ENCODE results near the gene LPCAT1.
"Not testable (repeated sequence)": the region's sequence is repeated elsewhere in the genome, so short reads cannot be mapped to it uniquely, and the experiment has no call there.

The LPCAT1 gene

DNA sequence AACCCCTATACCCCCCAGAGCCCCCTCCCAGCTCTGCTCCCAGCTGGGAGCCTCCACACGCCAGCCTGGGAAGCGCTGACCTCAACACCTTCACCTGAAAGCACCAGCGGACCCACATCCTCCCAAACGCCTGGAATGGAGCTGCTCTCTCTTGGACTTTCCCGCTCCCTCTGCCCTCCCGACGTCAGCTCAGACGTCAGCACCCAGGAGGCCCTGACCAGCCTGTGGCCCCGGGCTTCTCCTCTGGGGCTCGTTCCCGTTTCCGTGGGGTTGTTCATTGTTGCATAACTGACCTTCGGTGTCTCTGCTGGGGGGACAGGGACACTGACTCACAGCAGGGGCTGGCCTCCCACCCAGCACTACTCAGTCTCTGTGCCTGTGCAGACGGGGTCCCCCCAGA is 43.5 kb downstream of the LPCAT1 start:
- peak; percentile 61 for DNase-seq (ENCODE audit: low spot score)

DNA sequence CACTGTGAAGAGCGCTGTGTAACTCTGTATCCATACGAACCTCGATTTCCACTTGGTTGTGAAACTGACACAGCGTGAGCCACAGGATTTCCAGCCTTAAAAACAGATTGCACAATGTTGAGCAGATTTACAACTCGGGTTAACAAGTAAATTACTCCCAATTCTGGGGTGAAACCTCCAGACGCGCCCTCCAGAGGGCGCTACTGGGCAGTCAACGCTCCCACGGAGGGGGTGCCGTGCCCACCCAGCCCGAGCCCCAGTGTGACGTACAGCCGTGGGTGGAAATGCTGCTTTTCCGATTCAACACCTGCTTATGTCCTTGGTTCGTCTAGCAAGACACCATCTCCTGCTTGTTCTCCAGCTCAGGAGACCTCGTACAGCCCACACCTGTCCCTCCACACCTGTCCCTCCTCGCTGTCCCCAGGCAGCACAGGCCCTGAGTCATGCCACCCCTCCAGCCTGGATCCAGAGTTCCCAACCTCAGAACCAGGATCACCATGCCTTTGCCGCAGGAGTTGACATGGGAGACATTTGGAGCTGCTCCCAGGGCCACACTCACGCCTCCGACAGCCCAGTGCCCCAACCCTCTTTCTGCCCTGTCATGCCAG is 44.1 kb downstream of the LPCAT1 start:
- DNase-seq (ENCODE audit: low spot score): peak; percentile 33

DNA sequence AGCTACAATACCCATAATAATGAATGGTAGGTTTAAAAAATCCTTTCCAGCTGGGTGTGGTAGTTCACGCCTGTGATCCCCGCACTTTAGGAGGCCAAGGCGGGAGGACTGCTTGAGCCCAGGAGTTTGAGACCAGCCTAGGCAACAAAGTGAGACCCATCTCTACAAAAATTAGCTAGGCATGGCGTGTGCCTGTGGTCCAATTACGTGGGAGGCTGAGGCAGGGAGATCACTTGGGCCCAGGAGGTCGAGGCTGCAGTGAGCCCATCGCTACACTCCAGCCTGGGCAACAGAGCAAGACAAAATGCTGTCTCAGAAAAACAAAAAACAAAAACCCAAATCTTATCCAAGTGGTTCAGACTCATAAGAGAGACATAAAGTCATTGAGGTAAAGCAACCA is 44.7 kb downstream of the LPCAT1 start:
- no peak for DNase-seq (ENCODE audit: low spot score)

GRCh38 chr5:1478271-1479035 is 45.3 kb downstream of the LPCAT1 start:
- no peak for DNase-seq (ENCODE audit: low spot score)

- peak; percentile 83 for DNase-seq (ENCODE audit: low spot score)
These were observed 46.4 kb downstream of the LPCAT1 start for GRCh38 chr5:1477341-1477740.

DNA sequence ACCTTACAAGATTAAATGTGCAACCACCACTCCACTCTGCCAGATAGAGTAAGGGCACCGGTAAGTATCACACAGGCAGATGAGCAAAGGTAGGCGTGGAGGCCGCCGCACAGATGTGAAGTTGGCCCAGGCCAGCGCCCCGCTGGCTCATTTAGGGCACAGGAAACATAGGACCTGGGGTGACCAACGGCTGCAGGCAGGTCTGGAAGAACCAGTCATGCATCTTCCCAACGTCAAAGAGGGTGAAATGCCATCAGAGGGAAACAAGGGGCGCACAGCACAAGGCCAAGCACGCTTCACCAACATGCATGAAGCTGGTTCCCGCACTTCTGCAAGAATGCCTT is 46.8 kb downstream of the LPCAT1 start:
- no peak for DNase-seq (ENCODE audit: low spot score)

GRCh38 chr5:1476181-1476966 is 47.4 kb downstream of the LPCAT1 start:
- no peak for DNase-seq (ENCODE audit: low spot score)

DNA sequence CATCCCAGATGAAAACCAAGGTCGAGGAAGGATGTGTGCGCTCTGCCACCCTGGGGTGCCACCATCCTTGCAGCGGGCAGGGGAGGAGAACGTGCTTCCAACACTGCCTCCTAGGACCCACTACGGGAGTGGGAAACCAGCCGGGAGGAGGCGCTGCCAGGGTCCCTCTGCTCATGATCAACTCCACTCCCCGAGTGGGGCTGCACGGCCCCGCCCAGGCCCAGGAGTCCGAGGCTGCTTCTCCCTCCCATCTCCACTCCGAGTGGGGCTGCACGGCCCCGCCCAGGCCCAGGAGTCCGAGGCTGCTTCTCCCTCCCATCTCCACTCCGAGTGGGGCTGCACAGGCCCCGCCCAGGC is 48.2 kb downstream of the LPCAT1 start:
- DNase-seq (ENCODE audit: low spot score): not testable (repeated sequence)

DNA sequence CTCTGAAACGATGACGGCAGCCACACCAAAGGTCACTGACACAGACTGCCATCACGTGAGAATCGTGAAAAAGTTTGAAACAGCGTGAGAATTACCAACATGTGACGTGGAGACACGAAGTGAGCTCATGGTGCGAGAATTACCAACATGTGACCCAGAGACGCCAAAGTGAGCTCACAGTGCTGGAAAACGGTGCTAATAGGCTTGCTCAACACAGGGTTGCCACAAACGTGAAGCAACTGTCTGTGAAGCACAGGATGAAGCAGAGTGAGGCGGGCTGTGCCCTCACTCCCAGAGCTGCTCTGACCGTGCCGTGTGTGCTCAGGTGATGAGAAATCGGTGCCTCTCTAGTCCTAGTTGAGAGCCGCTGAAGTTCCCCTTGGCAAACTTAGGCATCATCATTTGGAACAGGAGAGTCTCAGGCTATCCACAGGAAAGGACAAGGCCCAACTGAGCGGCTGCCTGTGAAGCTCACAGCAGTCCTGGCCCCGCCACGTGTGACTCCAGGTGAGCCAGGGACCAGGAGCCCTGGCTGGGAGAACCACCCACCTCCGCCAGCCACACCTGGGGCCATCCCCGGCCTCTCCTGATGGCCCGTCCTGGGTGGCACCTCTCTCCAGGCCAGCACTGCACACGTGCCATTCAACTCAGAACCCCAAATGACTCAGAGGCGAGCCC is 48.8 kb downstream of the LPCAT1 start:
- DNase-seq (ENCODE audit: low spot score): no peak

GRCh38 chr5:1474183-1474839 is 49.4 kb downstream of the LPCAT1 start:
- DNase-seq (ENCODE audit: low spot score): no peak

DNA sequence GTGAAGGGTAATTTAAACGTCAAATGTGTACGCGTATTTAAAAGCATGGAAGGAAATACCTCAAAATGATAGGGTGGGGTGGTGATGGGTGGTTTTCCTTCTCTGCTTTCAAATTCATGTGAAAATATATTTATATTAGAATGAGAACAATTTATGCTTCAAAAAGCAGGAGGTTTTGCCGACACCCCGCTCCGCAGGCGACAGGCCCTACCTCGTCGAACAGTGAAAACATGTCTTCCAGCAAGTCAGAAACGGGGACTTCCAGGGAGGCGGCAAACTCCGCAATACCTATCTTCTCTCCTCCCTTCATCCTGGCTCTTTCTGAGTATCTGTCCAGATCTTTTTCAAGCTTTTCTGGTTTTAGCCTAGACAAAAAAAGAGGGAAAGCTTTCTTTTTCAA is 50.0 kb downstream of the LPCAT1 start:
- DNase-seq (ENCODE audit: low spot score): no peak

DNA sequence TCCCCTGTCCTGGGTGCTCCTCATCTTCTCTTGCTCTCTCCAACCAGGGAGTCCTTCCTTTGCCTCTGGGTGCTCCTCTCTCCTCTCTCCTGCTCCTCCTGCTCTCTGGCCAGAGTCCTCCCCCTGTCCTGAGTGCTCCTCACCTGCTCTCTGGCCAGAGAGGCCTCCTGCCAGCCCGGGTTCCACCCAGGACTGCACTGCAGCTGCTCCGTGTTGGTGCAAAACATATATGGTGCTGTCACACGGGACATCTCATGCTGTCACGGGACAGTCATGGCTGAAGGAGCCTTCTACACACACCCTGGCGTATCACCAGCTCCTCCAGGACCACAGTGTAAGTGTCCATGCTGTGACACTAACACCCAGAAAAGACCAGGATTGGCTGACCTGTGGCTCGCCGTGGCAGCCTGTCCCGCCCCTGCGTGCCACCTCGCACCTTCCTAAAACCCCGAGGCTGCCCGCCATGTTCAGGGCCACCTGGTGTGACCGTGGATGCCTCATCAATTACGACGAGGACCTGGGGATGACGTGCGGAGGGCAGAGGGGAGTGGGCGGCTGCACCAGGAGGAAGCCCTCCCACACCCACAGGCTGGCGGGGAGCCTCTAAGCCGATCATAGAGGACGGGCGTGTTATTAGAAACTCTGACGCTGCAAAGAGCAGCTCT is 50.7 kb downstream of the LPCAT1 start:
- DNase-seq (ENCODE audit: low spot score): no peak

DNA sequence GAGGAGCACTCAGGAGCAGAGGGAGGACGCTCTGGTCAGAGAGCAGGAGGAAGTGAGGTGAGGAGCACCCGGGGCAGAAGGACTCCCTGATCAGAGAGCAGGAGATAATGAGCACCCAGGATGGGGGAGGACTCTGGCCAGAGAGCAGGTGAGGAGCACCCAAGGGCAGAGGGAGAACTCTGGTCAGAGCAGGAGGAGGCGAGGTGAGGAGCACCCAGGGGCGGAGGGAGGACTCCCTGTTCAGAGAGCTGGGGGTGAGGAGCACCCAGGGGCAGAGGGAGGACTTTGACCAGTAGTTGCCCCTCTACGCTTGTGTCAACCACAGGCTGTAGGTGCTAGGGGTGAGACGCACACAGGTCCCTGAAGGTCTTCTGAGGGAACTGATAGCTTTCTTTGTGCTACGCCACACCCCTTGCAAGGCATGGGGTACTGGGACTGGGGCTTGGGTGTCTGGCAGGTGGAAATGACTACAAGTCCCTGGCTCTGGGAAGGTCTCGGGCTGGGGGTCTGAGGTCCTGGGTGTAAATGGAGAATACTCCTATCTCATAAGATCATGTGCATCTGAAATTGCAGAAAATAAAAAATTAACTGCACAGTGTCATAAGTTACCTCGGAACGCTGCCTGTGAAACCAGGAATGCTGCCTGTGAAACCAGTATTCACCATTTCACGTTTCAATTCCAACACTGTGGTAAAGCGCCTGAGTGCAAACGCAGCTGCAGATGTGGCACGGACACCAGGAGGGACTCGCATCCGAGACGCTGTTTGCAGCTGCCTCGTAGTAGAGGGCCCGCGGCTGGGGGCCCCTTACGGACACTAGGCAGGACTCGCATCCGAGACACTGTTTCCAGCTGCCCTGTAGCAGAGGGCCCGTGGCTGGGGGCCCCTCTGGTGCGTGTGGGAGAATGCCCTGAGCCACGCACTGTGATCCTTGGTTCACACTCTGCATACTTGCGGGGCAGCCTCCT is 51.5 kb downstream of the LPCAT1 start:
- DNase-seq (ENCODE audit: low spot score): no peak

DNA sequence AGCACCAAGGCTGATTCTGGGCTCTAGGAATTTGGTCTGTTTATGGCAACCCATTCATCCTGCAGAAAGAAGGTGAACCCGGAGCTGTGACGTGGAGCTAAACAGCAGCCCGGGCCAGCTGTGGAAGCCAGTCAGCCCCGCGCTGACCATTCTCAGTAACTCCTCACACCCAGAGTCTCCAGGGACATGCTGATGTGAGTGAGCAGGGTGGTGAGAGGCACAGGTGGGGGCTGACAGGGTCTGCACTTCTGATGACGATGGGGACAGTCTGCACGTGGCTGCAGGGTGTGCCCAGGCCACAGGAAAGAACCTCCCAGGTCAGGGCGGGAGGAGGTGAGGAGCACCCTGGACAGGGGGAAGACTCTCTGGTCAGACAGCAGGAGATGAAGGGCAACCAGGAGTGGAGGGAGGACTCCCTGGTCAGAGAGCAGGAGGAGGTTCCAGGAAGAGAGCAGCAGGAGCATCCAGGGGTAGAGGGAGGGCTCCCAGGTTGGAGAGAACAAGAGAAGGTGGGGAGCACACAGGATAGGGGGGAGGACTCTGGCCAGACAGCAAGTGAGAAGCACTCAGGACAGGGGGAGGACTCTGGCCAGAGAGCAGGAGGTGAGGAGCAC is 52.4 kb downstream of the LPCAT1 start:
- no peak for DNase-seq (ENCODE audit: low spot score)

- no peak for DNase-seq (ENCODE audit: low spot score)
These were observed 53.0 kb downstream of the LPCAT1 start for GRCh38 chr5:1470762-1471211.

DNA sequence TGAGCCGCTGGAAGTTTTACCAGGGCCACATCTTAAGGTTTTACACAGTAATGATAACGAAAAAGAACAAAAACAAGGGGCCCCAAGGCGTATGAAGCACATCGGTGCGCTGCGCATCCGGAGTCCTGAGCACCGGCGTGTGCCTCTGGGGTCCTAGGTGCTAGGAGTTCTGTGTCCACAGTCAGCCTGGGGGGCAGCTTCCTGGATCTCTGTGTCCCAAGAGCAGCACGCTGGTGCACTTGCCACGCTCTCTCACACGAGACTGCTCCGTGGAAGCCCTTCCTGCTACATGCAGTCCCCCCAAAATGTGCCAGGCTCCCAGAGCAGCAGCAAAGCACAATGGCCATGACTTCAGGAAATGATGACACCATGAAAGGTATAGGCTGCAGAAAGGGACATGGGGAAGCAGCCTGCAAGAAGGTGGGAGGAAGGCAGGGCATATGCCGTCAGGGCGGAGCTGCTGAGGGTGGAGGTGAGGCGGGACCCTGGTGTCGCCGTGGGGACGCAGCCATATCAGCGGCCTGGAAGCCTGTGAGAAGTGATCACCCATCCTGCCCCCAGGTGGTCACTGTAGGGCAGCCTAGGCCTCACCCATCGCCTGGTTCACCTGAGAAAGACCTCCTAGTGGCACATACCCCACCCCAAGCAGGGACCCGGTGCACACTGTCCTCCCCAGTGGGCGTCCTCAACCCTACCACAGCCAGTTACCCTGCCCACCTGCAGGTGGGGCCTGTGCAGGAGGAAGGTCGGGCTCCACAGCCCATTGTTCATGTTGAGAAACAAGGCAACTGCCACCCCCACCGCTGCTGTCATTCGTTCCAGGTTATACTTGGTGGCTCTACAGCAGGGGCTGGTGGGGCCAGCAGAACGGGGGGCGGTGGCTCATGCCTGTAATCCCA is 54.9 kb downstream of the LPCAT1 start:
- no peak for DNase-seq (ENCODE audit: low spot score)

DNA sequence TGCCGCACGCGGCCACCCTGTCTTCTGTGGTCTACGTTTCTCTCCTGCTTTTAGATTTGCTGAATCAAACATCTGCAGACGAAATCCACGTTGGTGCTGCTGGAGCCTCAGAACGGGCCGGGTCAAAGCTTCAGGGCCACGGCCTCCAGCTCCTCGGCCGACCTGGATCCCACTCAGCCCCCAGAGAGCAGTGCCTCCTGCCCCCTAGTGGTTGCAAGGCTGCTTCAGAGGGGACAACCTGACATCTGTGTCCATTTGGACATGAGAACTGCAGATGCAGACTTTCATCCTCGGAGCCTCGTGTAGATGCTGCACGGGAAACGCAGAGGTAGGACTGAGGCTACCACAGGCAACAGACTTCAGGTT is 55.5 kb downstream of the LPCAT1 start:
- peak; percentile 24 for DNase-seq (ENCODE audit: low spot score)

- no peak for DNase-seq (ENCODE audit: low spot score)
These were observed 56.2 kb downstream of the LPCAT1 start for GRCh38 chr5:1467341-1468246.

All from pons (tissue), 1 donor.